ENCODE measurements around the gene NTRK3. TPM values are rescaled to one million over a fixed set of nuclear protein-coding genes. Genes with fewer than 3 reads are reported as not detected.

The NTRK3 gene
- total RNA-seq, 1 experiment from 2014 or later = 1.3 TPM

GRCh38 chr15:87944050-87944449 lies 312.5 kb downstream of the NTRK3 start:
- DNase-seq (ENCODE audit: low read depth) = peak; percentile 54

- DNase-seq (ENCODE audit: low read depth) = no peak
Observed at GRCh38 chr15:87943626-87944025, 312.9 kb downstream of the NTRK3 start.

GRCh38 chr15:87942316-87942715 lies 314.2 kb downstream of the NTRK3 start:
- no peak for DNase-seq (ENCODE audit: low read depth)

GRCh38 chr15:87941606-87942005 lies 314.9 kb downstream of the NTRK3 start:
- DNase-seq (ENCODE audit: low read depth) = no peak

DNA sequence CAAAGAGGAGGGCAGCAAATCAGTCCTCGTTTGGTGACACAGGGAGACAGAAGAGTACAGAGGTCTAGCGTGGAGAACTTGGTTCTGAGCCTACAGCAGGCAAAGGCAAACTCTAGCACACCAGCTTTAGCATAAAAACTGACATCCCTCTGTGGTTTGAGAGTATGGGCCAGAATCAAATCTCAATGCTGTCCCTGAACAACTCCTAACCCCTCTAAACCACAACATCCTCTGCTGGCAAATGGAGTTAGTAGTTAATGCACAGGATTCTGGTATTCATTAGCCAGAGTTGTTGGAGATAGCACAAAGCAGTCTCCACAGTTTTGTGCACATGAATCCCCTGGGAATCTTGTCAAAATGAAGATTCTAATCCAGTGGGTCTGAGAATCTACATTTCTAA lies 315.8 kb downstream of the NTRK3 start:
- peak; percentile 65 for DNase-seq (ENCODE audit: low read depth)

- peak; percentile 45 for DNase-seq (ENCODE audit: low read depth)
Observed at GRCh38 chr15:87939848-87940457, 316.6 kb downstream of the NTRK3 start.

GRCh38 chr15:87938031-87938430 lies 318.5 kb downstream of the NTRK3 start:
- DNase-seq (ENCODE audit: low read depth) = peak; percentile 47

DNA sequence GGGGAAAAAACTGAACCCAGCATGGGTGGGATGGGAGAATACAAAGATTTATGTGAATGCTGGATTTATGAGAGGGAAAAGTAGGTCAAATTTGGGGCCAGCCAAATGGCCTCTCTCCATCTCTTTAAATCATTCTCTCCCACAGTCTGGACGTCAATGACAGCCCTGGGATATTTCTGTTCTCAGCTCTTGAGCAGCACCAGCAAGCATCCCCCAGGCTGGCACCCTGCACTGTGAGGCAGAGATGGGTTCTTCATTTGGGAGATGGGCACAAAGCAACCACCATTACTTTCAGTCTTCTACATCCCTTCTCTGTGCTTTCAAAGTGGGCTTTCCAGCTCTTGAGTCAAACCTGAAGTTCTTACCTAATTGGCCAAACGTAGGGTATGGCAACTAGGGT lies 321.0 kb downstream of the NTRK3 start:
- no peak for DNase-seq (ENCODE audit: low read depth)

DNA sequence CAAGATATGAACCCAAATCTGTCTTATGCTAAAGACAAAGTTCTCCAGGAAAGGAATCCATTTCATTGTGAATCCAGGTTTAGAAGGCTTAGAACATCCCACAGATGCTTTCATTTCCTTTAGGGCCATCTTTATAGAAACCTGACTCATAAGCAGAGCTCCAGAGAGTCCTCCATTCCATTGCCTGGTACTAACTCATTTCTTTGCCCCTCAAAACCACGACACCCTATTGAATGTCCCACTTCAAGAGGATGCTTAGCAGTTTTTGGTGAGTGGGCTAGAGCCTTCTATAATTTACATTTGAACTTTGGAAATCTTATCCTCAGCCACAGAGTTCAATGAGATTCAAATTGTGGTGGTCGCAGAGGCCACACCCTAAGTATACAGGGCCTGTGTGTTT lies 325.0 kb downstream of the NTRK3 start:
- no peak for DNase-seq (ENCODE audit: low read depth)

GRCh38 chr15:87930457-87930856 lies 326.1 kb downstream of the NTRK3 start:
- DNase-seq (ENCODE audit: low read depth) = no peak

DNA sequence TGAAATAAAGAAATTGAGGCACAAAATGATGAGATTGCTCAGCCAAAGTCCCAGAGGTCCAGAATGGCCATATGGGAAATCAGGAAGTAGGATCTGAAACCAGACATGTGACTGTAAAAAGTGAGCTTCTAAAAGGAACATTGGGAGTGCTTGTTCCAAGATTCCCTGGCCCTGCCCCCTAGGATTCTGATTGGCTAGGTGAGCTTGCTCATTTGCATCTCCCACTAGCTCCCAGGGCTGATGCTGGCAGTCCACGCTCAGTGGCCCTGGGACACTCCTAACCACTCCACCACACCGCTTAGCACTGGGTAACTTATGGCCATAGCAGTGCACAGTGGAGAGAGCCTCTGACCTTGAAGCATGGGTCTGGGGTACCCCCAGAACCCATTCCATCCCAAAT lies 326.7 kb downstream of the NTRK3 start:
- peak; percentile 12 for DNase-seq (ENCODE audit: low read depth)

DNA sequence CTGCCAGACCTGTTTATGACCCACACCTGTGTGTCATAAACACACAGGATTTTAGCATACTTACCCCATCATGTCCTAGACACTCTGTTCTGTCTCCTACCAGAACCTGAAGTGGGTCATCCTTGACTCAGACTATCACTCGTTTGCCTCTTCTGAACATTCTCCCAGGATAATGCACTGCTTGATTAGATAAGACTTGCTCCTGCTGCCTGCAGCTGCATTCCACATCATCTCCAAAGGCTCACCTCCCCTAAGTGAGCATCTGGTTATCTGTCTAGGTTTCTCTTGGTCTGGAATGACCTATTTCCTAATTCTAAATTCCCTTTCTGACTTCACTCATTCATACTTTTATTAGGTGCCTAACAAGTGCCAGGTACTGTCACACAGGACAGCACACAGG lies 332.1 kb downstream of the NTRK3 start:
- DNase-seq (ENCODE audit: low read depth) = no peak

DNA sequence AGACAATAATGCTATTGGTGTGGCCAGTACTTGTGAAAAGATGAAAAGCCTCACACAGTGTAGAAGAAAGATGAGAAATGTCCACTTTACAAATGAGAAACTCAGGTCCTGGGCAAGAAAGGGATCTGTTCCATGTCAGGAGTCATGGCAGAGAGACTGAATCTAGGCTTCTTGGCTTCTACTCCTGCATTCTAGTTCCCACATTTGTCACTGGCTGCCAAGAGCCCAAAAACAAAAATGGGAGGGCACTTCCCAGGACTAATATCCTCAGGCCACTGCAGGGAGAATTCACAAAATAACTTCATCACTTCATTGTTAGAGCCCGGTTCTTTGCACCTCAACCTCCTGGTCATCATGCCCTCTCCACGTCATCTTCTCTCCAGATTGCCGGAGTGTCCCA lies 337.5 kb downstream of the NTRK3 start:
- no peak for DNase-seq (ENCODE audit: low read depth)

- DNase-seq (ENCODE audit: low read depth) = no peak
Observed at GRCh38 chr15:87917480-87917879, 339.1 kb downstream of the NTRK3 start.

DNA sequence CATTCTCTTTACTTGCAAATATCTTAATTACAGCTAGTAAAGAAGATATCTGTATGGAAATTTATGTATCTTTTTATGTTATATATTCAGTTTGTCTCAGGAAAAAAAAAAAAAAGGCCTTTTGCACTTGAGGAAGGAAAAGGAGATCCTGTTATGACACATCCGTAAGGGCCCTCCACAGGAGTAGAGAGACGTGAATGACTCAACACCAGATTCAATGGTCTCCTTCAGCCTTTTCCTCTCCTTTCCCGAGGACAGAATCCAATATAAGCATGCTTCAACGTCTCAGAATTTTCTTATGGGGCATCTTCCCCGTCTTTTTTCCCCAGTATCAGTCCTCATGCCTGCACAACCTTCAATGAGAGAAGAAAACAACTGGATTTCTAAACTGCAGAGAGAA lies 340.3 kb downstream of the NTRK3 start:
- DNase-seq (ENCODE audit: low read depth) = peak; percentile 42

- no peak for DNase-seq (ENCODE audit: low read depth)
Observed at GRCh38 chr15:87910301-87910700, 346.2 kb downstream of the NTRK3 start.

- DNase-seq (ENCODE audit: low read depth) = no peak
Observed at GRCh38 chr15:87907676-87908446, 348.7 kb downstream of the NTRK3 start.

DNA sequence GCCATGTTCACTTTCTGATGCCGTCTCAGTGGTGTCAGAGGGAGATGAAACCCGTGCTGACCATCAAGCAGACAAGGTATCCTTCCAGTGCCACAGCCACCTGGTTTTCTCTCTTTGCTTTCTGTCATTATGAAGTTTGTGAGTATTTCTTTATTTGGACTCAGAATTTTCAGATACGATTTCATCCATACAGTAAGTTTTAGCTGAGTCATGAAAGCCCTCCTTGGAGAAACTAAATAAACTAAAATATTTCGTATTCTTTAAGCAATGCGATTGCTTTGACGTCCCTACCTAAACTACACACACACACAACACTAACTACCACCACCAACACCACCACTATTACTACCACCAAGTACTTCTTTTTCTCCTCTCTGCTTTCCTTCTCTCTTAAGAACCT lies 350.1 kb downstream of the NTRK3 start:
- no peak for DNase-seq (ENCODE audit: low read depth)

- peak; percentile 43 for DNase-seq (ENCODE audit: low read depth)
Observed at GRCh38 chr15:87902772-87903426, 353.6 kb downstream of the NTRK3 start.

DNA sequence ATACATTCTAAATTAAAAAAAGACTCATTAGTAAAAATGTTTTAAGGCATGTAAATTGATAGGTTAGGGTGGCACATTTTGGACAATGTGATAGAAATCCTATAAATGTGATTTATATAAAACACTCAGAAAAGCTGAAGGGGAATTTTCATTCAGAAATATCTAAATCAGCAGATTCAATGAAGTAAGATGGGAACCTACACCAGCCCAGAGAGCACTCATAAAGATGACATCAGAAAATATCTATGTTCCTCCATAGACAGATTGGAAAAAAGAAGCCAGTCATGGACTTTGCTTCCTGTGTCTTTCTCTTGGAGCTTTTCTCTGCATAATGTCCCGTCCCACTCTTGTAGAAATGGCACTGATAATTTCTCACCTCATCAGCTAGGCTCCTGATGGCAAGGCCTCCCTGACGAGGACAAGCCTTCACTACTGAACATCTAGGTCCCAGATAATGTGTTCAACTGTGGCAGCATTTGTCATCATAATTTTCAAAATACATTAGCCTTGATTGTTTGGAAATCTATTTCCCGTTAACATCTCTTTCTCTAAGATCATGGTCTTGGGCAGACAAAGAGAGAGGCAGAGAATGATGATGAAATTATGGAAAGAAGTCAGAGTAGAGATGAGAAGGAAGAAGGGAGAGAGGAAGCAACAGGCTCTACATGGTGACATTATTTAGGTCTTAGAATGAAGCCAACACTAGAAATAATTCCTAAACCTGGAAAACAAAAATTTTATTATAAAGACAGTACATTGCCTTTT lies 354.4 kb downstream of the NTRK3 start:
- no peak for DNase-seq (ENCODE audit: low read depth)

DNA sequence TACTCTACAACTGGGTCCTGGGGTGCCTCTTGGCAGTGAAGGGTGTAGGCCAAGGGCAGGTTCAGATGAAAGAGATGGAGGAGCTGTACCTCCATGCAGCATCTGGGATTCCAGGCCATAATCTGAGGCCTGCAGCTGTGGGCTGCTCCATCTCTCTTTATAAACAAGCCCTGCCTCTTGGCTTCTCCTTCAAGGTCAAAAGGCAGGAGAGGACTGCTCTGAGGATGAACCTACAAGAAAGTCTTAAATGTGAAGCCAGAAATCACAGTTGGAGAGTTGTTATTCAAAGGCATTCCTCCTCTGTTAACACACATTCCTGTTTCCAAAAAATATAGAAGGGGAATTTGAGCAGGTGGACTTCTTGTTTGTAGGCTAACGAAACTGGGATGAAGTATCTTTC lies 355.5 kb downstream of the NTRK3 start:
- no peak for DNase-seq (ENCODE audit: low read depth)

- DNase-seq (ENCODE audit: low read depth) = no peak
Observed at GRCh38 chr15:87896936-87897335, 359.6 kb downstream of the NTRK3 start.
